ENCODE measurements around the gene UCP2.
"Not testable (repeated sequence)": the region's sequence is repeated elsewhere in the genome, so short reads cannot be mapped to it uniquely, and the experiment has no call there.

Gene UCP2

DNA sequence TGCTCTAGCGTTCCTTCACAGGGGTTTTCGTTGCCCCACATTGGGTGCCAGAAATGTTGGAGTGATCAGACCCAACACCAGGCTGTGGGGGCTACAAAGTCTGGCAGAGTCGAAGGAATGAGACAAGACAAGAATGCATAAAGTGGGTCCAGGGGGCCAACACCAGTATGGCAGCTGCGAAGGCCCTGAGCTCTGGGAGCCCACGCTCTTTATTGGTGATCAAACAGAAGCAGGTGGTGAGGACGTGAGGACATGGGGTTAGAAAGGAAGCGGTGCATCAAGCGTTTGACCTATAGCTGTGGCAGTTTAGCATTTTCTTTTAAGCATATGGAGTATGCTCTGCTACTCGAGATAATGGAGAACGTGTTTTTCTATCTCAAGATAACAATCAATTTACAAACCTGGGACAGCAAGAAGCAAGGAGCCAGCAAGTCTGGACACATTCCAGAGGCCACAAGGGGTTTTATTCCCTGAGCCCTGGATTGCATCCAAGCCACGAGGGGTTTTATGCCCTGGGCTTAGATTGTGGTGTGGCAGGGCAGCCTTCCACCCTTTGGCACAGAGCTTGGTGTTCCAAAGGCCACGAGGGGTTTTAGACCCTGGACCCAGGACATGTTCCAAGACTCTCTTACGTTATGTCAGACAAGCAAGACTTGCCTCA lies 35.7 kb downstream of the UCP2 start:
- H3K4me3 ChIP-seq (ENCODE audit: low read length): no peak overlapping the region
- no peak for DNase-seq (ENCODE audit: low read depth)
- TF ChIP-seq, protein P1, sequence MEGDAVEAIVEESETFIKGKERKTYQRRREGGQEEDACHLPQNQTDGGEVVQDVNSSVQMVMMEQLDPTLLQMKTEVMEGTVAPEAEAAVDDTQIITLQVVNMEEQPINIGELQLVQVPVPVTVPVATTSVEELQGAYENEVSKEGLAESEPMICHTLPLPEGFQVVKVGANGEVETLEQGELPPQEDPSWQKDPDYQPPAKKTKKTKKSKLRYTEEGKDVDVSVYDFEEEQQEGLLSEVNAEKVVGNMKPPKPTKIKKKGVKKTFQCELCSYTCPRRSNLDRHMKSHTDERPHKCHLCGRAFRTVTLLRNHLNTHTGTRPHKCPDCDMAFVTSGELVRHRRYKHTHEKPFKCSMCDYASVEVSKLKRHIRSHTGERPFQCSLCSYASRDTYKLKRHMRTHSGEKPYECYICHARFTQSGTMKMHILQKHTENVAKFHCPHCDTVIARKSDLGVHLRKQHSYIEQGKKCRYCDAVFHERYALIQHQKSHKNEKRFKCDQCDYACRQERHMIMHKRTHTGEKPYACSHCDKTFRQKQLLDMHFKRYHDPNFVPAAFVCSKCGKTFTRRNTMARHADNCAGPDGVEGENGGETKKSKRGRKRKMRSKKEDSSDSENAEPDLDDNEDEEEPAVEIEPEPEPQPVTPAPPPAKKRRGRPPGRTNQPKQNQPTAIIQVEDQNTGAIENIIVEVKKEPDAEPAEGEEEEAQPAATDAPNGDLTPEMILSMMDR (conservative IDR thresholded peaks at IDR 0.05; ENCODE audit: low read length): no peak

DNA sequence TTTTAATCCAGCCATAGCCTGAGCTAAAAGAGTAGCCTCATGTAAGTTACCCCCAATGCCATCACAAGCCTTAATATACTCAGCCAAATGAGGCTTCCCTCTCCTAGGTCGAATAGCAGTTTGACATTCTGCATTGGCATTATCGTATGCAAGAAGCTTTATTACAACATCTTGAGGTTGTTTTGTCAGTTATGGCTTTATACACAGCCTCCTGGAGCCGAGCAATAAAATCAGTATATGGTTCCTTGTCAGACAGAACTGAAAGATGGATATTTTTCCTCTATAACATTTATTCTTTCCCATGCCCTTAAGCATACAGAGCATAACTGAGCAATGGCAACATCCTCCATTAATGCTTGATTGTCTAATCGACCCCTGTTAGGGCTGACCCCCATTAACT lies 37.2 kb downstream of the UCP2 start:
- no peak overlapping the region for H3K4me3 ChIP-seq (ENCODE audit: low read length)
- DNase-seq (ENCODE audit: low read depth): no peak
- TF ChIP-seq, protein P1 (conservative IDR thresholded peaks at IDR 0.05; ENCODE audit: low read length): no peak

DNA sequence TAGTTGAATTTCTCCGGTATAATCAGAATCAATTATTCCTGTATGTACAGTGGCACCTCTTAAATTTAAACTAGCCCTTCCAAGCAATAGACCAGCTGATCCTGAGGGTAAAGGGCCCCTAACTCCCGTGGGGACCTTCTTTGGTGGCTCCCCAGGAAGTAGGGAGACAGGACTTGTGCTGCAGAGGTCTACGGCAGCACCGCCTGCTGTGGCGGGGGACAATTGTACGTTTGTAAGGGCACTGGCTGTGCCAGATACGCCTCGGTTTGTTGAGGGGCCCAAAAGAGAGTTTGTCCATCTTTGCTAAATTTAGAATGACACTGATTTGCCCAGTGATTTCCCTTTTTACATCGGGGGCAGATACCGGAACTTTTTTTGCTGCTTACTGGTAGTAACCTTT lies 37.7 kb downstream of the UCP2 start:
- DNase-seq (ENCODE audit: low read depth): no peak
- no peak overlapping the region for H3K4me3 ChIP-seq (ENCODE audit: low read length)
- TF ChIP-seq, protein P1 (conservative IDR thresholded peaks at IDR 0.05; ENCODE audit: low read length): no peak

DNA sequence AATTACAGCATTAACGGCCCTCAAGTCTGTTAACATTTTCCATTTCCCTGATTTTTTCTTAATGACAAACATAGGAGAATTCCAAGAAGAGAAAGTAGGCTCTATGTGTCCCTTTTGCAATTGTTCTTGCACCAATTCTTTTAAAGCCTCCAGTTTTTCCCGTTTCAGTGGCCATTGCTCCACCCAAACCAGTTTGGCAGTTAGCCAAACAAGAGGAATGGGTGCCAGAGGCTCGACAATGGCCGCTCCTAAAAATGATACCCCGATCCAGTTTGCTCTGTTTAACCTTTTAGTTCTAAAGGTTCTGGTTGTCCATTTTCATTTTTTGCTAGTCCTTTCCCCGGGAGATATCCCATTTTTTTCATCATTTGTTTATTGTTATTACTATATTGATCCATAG lies 38.6 kb downstream of the UCP2 start:
- no peak for DNase-seq (ENCODE audit: low read depth)
- TF ChIP-seq, protein P1 (conservative IDR thresholded peaks at IDR 0.05; ENCODE audit: low read length): no peak
- H3K4me3 ChIP-seq (ENCODE audit: low read length): no peak overlapping the region

DNA sequence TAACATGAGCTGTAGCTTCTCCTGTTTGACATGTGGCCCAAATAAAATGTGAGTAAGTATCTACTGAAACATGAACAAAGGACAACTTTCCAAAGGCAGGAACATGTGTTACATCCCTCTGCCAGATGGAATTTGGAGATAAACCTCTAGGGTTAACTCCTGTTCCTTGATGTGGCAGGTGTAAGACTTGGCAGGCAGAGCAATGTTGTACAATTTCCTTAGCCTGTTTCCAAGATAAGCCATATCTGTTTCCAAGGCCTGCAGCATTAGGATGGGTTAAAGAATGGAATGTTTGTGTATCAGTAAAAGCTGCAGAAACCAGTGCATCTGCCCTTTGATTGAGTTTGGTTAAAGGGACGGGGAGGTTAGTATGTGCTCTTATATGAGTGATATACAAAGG lies 40.6 kb downstream of the UCP2 start:
- TF ChIP-seq, protein P1 (conservative IDR thresholded peaks at IDR 0.05; ENCODE audit: low read length): no peak
- no peak overlapping the region for H3K4me3 ChIP-seq (ENCODE audit: low read length)
- no peak for DNase-seq (ENCODE audit: low read depth)

DNA sequence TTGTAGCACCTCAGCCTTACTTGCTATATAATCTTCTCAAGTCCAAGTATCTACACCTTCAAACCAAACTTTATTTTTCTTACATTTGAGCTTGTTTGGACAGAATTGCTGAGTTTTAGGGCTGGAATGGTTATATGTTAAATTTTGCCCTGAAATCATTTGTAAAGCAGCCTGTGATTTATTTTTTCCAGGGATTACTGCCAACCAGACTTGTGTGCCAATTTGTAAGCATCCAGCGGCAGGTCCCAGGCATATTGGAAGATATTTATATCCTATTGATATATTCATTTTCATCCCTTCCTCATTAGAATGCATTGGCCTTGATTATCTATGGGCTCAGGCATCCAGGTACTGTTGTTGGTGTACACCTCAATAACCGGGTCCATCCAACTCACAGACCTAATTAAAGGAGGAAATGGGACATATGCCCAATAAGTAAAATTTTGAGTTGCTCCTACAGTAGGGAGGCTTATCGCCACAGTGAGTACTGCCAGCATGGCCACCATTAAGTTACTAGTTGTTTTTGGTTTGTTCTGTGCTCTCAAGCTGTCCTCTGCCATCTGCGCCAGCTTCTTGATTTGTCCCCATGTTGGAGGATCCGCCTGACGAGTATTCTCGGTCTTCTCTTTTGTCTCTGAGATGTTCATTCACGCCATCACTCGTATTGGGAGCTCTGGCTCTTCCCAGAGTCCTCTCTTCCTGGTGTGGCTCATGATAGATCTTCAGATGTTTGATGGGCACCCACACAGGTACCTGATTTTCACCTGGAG lies 41.7 kb downstream of the UCP2 start:
- TF ChIP-seq, protein P1 (conservative IDR thresholded peaks at IDR 0.05; ENCODE audit: low read length): no peak
- no peak for DNase-seq (ENCODE audit: low read depth)
- no peak overlapping the region for H3K4me3 ChIP-seq (ENCODE audit: low read length)

DNA sequence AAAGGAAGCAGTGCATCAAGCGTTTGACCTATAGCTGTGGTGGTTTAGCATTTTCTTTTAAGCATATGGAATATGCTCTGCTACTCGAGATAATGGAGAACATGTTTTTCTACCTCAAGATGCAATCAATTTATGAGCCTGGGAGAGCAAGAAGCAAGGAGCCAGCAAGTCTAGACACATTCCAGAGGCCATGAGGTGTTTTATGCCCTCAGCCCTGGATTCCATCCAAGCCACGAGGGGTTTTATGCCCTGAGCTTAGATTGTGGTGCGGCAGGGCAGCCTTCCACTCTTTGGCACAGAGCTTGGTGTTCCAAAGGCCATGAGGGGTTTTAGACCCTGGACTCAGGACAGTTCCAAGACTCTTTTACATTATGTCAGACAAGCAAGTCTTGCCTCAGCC lies 43.5 kb downstream of the UCP2 start:
- DNase-seq (ENCODE audit: low read depth): peak; percentile 24
- H3K4me3 ChIP-seq (ENCODE audit: low read length): no peak overlapping the region
- TF ChIP-seq, protein P1 (conservative IDR thresholded peaks at IDR 0.05; ENCODE audit: low read length): no peak

DNA sequence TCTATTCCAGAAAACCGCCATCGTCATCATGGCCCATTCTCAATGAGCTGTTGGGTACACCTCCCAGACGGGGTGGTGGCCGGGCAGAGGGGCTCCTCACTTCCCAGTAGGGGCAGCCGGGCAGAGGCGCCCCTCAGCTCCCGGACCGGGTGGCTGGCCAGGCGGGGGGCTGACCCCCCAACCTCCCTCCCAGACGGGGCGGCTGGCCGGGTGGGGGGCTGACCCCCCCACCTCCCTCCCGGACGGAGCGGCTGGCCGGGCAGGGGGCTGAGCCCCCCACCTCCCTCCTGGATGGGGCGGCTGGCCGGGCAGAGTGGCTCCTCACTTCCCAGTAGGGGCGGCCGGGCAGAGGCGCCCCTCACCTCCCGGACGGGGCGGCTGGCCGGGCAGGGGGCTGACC lies 46.6 kb downstream of the UCP2 start:
- H3K4me3 ChIP-seq (ENCODE audit: low read length); DNase-seq (ENCODE audit: low read depth): not testable (repeated sequence)

All from AG10803 (cell line).